Stomach (tissue), 4 donors: Measurements from ENCODE around the gene LOXL1.

Experiments
- EP300 ChIP-seq: sonication (generic); formaldehyde crosslinking; IDR thresholded peaks from one replicate; pipeline ENCODE4 v1.6.1; 2017; ENCODE audit warnings: antibody characterized with exemption
- POLR2A ChIP-seq, 4 donors: fragments of 450-650 bp; IDR thresholded peaks; one replicate each; pipeline ENCODE4 v1.6.1; 2016; ENCODE audit warnings: antibody characterized with exemption in 4 of 4, control low read depth in 2 of 4, mild to moderate bottlenecking in 1 of 4, moderate library complexity in 1 of 4
- POLR2AphosphoS5 ChIP-seq, 3 donors: sonication (generic); formaldehyde crosslinking; IDR thresholded peaks; one replicate each; pipeline ENCODE4 v1.6.1; 2016; ENCODE audit warnings: antibody characterized with exemption in 3 of 3
- TF ChIP-seq, protein P1 (sequence below), 7 experiments: fragments of 450-650 bp in 4 of 7; fragments of 200-600 bp in 3 of 7; sonication (generic) in 3 of 7; IDR thresholded peaks; one replicate each; pipeline ENCODE4 v1.5.1; 2016 to 2019; ENCODE audit warnings: antibody characterized with exemption in 7 of 7, control low read depth in 2 of 7, mild to moderate bottlenecking in 1 of 7

DNA sequence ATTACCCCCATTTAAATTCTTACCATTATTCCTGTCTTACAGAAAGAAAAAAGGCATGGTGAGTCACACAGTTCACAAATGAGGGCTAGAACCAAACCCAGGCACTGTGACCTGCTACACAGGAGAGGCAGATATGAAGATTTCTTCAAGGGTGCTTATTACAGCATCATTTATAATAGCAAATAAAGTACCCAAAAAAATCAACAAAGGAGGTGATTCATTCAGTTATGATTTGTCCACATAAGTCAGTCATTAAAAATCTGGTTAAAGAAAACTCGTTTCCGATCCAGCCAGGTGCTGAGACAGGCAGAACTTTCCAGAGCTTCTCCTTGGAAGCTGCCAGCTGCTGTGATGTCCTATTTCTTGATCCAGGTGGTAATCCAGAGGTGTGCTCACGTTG, 7.5 kb upstream of the LOXL1 start:
- TF ChIP-seq, protein P1, sequence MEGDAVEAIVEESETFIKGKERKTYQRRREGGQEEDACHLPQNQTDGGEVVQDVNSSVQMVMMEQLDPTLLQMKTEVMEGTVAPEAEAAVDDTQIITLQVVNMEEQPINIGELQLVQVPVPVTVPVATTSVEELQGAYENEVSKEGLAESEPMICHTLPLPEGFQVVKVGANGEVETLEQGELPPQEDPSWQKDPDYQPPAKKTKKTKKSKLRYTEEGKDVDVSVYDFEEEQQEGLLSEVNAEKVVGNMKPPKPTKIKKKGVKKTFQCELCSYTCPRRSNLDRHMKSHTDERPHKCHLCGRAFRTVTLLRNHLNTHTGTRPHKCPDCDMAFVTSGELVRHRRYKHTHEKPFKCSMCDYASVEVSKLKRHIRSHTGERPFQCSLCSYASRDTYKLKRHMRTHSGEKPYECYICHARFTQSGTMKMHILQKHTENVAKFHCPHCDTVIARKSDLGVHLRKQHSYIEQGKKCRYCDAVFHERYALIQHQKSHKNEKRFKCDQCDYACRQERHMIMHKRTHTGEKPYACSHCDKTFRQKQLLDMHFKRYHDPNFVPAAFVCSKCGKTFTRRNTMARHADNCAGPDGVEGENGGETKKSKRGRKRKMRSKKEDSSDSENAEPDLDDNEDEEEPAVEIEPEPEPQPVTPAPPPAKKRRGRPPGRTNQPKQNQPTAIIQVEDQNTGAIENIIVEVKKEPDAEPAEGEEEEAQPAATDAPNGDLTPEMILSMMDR (IDR thresholded peaks at IDR 0.05), result no peak
- TF ChIP-seq POLR2AphosphoS5 (IDR thresholded peaks at IDR 0.05), result no peak
- TF ChIP-seq POLR2A (IDR thresholded peaks at IDR 0.05), result no peak
- no peak for TF ChIP-seq EP300
